Peyer's patch (tissue), 4 donors: ENCODE results near the gene ACTR1A.

Source experiments
- POLR2A ChIP-seq, 2 donors: fragments of 450-650 bp; IDR thresholded peaks; one replicate each; pipeline ENCODE4 v1.5.1; 2017; ENCODE audit warnings: antibody characterized with exemption in 2 of 2, mild to moderate bottlenecking in 2 of 2, moderate library complexity in 2 of 2
- TF ChIP-seq, protein P1 (sequence below), 6 experiments: fragments of 450-650 bp in 4 of 6; fragments of 200-600 bp in 2 of 6; sonication (generic) in 1 of 6; IDR thresholded peaks; one replicate each; pipeline ENCODE4 v1.5.1; 2017 to 2019; ENCODE audit warnings: antibody characterized with exemption in 6 of 6, mild to moderate bottlenecking in 3 of 6, moderate library complexity in 1 of 6

DNA sequence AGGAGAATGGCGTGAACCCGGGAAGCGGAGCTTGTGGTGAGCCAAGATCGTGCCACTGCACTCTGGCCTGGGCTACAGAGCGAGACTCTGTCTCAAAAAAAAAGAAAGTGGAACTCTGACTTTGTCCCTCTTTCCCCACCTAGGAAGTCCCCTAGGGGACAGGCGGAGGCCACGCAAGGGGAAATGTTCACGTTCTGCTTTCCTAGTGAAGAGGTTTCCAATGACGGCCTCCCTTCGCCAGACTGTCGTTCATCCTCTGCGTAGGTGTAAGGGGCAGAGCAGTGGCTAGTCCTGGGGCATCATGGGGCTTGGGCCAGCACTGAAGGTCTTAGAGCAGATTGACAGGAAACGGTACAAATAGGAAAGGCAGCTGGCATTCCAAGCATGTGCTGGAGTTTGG is 31.8 kb upstream of the ACTR1A start:
- TF ChIP-seq, protein P1, sequence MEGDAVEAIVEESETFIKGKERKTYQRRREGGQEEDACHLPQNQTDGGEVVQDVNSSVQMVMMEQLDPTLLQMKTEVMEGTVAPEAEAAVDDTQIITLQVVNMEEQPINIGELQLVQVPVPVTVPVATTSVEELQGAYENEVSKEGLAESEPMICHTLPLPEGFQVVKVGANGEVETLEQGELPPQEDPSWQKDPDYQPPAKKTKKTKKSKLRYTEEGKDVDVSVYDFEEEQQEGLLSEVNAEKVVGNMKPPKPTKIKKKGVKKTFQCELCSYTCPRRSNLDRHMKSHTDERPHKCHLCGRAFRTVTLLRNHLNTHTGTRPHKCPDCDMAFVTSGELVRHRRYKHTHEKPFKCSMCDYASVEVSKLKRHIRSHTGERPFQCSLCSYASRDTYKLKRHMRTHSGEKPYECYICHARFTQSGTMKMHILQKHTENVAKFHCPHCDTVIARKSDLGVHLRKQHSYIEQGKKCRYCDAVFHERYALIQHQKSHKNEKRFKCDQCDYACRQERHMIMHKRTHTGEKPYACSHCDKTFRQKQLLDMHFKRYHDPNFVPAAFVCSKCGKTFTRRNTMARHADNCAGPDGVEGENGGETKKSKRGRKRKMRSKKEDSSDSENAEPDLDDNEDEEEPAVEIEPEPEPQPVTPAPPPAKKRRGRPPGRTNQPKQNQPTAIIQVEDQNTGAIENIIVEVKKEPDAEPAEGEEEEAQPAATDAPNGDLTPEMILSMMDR (IDR thresholded peaks at IDR 0.05) = no peak
- TF ChIP-seq POLR2A (IDR thresholded peaks at IDR 0.05) = no peak
